NCI-H1092 (cell line): Measurements from ENCODE around the gene DNAJC8.

Source experiments
- DNase-seq: peaks from one replicate; lab custom pipeline; 2025; lab: John Stamatoyannopoulos, UW

The DNAJC8 gene

GRCh38 chr1:28199328-28200233 is 33.2 kb downstream of the DNAJC8 start:
- no peak for DNase-seq

GRCh38 chr1:28197682-28198415 is 35.0 kb downstream of the DNAJC8 start:
- no peak for DNase-seq

- no peak for DNase-seq
Observed at GRCh38 chr1:28196330-28196729, 36.5 kb downstream of the DNAJC8 start.

- no peak for DNase-seq
Observed at GRCh38 chr1:28195780-28196179, 37.0 kb downstream of the DNAJC8 start.

GRCh38 chr1:28194326-28195035 is 38.3 kb downstream of the DNAJC8 start:
- no peak for DNase-seq

GRCh38 chr1:28193701-28194161 is 39.1 kb downstream of the DNAJC8 start:
- DNase-seq = no peak

- no peak for DNase-seq
Observed at GRCh38 chr1:28190996-28191645, 41.7 kb downstream of the DNAJC8 start.

- no peak for DNase-seq
Observed at GRCh38 chr1:28190337-28190979, 42.4 kb downstream of the DNAJC8 start.

GRCh38 chr1:28185071-28185470 is 47.8 kb downstream of the DNAJC8 start:
- no peak for DNase-seq

GRCh38 chr1:28180306-28181305 is 52.2 kb downstream of the DNAJC8 start:
- no peak for DNase-seq

- DNase-seq = no peak
Observed at GRCh38 chr1:28178690-28179485, 53.9 kb downstream of the DNAJC8 start.

GRCh38 chr1:28176492-28177470 is 56.0 kb downstream of the DNAJC8 start, which contains the start of gene PTAFR:
TSS of gene PTAFR (minus strand) at chr1:28176690. CDS start at chr1:28151021, 25,669 bp downstream.
- no peak for DNase-seq

GRCh38 chr1:28175955-28176485 is 56.8 kb downstream of the DNAJC8 start:
- DNase-seq = no peak

GRCh38 chr1:28173980-28174297 is 58.9 kb downstream of the DNAJC8 start:
- DNase-seq = no peak

- DNase-seq = no peak
Observed at GRCh38 chr1:28173151-28173979, 59.5 kb downstream of the DNAJC8 start.

GRCh38 chr1:28172713-28173150 is 60.1 kb downstream of the DNAJC8 start:
- DNase-seq = no peak

GRCh38 chr1:28171246-28171645 is 61.6 kb downstream of the DNAJC8 start:
- DNase-seq = no peak
